ENCODE measurements around the gene NDUFA12.
"Not testable (repeated sequence)": the region's sequence is repeated elsewhere in the genome, so short reads cannot be mapped to it uniquely, and the experiment has no call there.

NDUFA12 gene

DNA sequence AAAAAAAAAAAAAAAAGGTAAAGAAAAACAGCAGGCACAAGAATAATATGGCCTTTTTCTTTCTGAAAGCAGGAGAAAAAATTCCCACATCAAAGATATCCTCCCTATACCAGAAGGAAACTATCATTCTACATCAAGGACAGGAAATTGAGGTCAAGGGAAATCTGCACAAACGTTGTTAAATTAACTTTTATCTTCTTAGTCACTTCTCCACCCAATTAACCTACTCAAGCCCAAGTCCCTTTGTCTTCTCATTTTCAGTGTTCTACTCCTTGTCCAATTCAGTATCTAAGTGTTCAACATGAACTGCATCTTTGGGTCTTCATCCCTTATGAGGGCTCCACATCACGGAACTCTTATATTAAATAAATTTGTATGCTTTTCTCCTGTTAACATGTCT is 15.7 kb downstream of the NDUFA12 start:
- ChIA-PET CTCF (no interaction called here), POLR2A (interaction anchor here (3.6 kb wide), 1 partner anchor 16 kb away, joined by 15 read pairs; the partner anchor contains the start of gene NDUFA12)
- TF ChIP-seq NFRKB (IDR thresholded peaks at IDR 0.05) = no peak
- TF ChIP-seq LEF1 (IDR thresholded peaks at IDR 0.05; ENCODE audit: borderline replicate concordance) = no peak
- no peak for TF ChIP-seq BHLHE40 (IDR thresholded peaks at IDR 0.05; ENCODE audit: borderline replicate concordance)
- no peak for DNase-seq (ENCODE audit: extremely low spot score)

DNA sequence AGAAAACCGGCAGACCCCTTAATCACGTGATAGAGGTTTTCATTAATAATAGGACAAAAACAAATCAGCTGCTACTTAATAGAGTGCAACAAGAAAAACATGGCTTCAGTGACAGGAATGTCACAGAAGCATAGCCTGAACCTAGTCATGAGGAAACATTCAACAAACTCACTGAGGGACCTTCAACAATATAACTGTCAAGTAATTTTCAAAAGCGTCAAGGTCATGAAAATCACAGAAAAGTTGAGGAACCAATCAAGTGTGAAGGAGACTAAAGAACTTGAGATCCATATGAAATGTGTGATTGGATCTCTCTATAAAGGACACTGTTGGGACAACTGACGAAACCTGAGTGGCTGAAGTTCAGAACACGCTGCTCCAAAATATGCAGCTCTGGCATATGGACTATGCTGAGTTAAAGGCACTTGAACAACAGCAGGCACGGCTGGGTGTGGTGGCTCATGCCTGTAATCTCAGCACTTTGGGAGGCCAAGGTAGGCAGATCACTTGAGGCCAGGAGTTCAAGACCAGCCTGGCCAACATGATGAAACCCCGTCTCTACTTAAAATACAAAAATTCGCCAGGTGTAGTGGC is 16.3 kb downstream of the NDUFA12 start:
- CTCF ChIA-PET = no interaction called here
- TF ChIP-seq LEF1 (IDR thresholded peaks at IDR 0.05; ENCODE audit: borderline replicate concordance) (no peak), L3MBTL2 (conservative IDR thresholded peaks at IDR 0.05) (no peak), ZNF384 (IDR thresholded peaks at IDR 0.05) (no peak), FOXK2 (IDR thresholded peaks at IDR 0.05) (no peak), CTBP1 (IDR thresholded peaks at IDR 0.05; ENCODE audit: borderline replicate concordance) (no peak), NFRKB (IDR thresholded peaks at IDR 0.05) (no peak), FOXM1 (IDR thresholded peaks at IDR 0.05; ENCODE audit: borderline replicate concordance) (no peak), TARDBP (IDR thresholded peaks at IDR 0.05) (no peak), HDGF (IDR thresholded peaks at IDR 0.05; ENCODE audit: borderline replicate concordance) (no peak), FOXA1 (IDR thresholded peaks at IDR 0.05) (no peak), SP1 (IDR thresholded peaks at IDR 0.05) (no peak), ARNT (IDR thresholded peaks at IDR 0.05) (no peak), PKNOX1 (IDR thresholded peaks at IDR 0.05) (no peak)

DNA sequence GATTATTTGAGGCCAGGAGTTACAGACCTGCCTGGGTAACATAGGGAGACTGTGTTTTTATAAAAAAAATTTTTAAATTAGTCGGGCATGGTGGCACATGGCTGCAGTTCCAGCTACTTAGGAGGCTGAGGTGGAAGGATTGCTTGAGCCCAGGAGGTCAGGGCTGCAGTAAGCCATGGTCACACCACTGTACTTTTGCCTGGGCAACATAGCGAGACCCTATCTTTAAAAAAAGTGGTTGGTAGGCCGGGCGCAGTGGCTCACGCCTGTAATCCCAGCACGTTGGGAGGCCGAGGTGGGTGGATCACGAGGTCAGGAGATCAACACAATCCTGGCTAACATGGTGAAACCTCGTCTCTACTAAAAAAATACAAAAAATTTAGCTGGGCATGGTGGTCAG is 18.4 kb downstream of the NDUFA12 start:
- DNase-seq (ENCODE audit: extremely low spot score); POLR2A ChIA-PET: not testable (repeated sequence)
- CTCF ChIA-PET = interaction anchor here (1.1 kb wide), 1 partner anchor 12 kb away, joined by 3 read pairs; no protein-coding TSS in a partner anchor

More for the DNA sequence above, 16.3 kb downstream of the NDUFA12 start:
- DNase-seq (ENCODE audit: extremely low spot score) = no peak
- POLR2A ChIA-PET = no interaction called here

DNA sequence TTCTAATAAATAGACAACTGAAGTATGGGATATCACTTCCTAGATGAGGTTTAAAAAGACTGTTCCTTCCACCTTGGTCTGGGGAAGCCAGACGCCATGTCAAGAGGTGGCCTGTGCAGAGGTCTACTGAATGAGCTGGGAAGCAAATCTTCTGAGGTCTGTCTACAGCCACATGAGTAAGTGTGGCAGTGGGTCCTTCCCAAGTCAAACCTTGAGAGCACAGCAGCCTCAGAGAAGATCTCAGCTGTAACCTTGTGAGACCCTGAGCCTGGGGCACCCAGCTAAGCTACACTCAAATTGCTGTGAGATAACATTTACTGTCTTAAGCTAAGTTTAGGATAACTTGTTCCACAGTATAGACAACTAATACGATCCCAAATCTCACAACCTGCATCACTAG is 20.2 kb downstream of the NDUFA12 start:
- POLR2A ChIA-PET = interaction anchor here (2.7 kb wide), 1 partner anchor 20 kb away, joined by 12 read pairs; the partner anchor contains the start of gene NDUFA12
- DNase-seq (ENCODE audit: extremely low spot score) = no peak
- no peak for TF ChIP-seq L3MBTL2 (conservative IDR thresholded peaks at IDR 0.05)
- CTCF ChIA-PET = no interaction called here

GRCh38 chr12:94982456-94982855 is 21.0 kb downstream of the NDUFA12 start:
- TF ChIP-seq BHLHE40 (IDR thresholded peaks at IDR 0.05; ENCODE audit: borderline replicate concordance) (no peak), ARNT (IDR thresholded peaks at IDR 0.05) (no peak)
- CTCF ChIA-PET = interaction anchor here (0.7 kb wide), 1 partner anchor 345 kb away, joined by 4 read pairs; no protein-coding TSS in a partner anchor
- POLR2A ChIA-PET = interaction anchor here (2.7 kb wide), 1 partner anchor 21 kb away, joined by 12 read pairs; the partner anchor contains the start of gene NDUFA12
- DNase-seq (ENCODE audit: extremely low spot score) = no peak

GRCh38 chr12:94980577-94980976 is 22.9 kb downstream of the NDUFA12 start:
- ChIA-PET CTCF (interaction anchor here (0.6 kb wide), 1 partner anchor 219 kb away, joined by 3 read pairs; no protein-coding TSS in a partner anchor), POLR2A (no interaction called here)
- no peak for DNase-seq (ENCODE audit: extremely low spot score)
- TF ChIP-seq L3MBTL2 (conservative IDR thresholded peaks at IDR 0.05) = no peak

DNA sequence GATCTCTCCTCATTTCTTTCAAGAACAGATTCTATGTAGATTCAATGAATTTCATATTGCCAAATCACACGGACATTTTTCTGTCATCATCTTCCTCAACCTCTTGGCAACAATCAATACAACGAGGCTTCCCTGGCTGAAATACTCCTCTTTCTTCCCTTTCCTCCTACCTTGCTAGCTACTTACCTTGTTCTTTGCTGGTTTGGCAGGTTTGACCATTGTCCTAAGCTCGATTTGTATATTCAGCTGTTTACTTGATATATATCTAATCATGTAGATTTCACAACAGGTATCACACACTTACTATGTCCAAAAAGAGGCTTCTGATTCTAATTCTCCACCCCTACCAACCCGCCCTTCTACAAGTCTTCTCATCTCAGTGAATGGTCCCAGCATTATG is 23.6 kb downstream of the NDUFA12 start:
- no peak for DNase-seq (ENCODE audit: extremely low spot score)
- CTCF ChIA-PET = interaction anchor here (0.6 kb wide), 1 partner anchor 151 kb away, joined by 4 read pairs; no protein-coding TSS in a partner anchor
- POLR2A ChIA-PET = no interaction called here
- TF ChIP-seq FOXM1 (IDR thresholded peaks at IDR 0.05; ENCODE audit: borderline replicate concordance) (no peak), FOXK2 (IDR thresholded peaks at IDR 0.05) (no peak), CTBP1 (IDR thresholded peaks at IDR 0.05; ENCODE audit: borderline replicate concordance) (no peak), NFRKB (IDR thresholded peaks at IDR 0.05) (no peak), ARNT (IDR thresholded peaks at IDR 0.05) (no peak), SP1 (IDR thresholded peaks at IDR 0.05) (no peak), BHLHE40 (IDR thresholded peaks at IDR 0.05; ENCODE audit: borderline replicate concordance) (no peak), TARDBP (IDR thresholded peaks at IDR 0.05) (no peak), L3MBTL2 (conservative IDR thresholded peaks at IDR 0.05) (no peak), LEF1 (IDR thresholded peaks at IDR 0.05; ENCODE audit: borderline replicate concordance) (no peak), PKNOX1 (IDR thresholded peaks at IDR 0.05) (no peak), HDGF (IDR thresholded peaks at IDR 0.05; ENCODE audit: borderline replicate concordance) (no peak), ZNF384 (IDR thresholded peaks at IDR 0.05) (no peak), FOXA1 (IDR thresholded peaks at IDR 0.05) (no peak), ELF4 (IDR thresholded peaks at IDR 0.05) (no peak), SUZ12 (IDR thresholded peaks at IDR 0.05) (no peak)

All from HEK293T (cell line).